ENCODE measurements around the gene NOXO1. TPM values are rescaled to one million over a fixed set of nuclear protein-coding genes. Genes with fewer than 3 reads are reported as not detected.

The NOXO1 gene
- total and polyA plus RNA-seq, 5 donors = 0.29 TPM; not detected in 4

DNA sequence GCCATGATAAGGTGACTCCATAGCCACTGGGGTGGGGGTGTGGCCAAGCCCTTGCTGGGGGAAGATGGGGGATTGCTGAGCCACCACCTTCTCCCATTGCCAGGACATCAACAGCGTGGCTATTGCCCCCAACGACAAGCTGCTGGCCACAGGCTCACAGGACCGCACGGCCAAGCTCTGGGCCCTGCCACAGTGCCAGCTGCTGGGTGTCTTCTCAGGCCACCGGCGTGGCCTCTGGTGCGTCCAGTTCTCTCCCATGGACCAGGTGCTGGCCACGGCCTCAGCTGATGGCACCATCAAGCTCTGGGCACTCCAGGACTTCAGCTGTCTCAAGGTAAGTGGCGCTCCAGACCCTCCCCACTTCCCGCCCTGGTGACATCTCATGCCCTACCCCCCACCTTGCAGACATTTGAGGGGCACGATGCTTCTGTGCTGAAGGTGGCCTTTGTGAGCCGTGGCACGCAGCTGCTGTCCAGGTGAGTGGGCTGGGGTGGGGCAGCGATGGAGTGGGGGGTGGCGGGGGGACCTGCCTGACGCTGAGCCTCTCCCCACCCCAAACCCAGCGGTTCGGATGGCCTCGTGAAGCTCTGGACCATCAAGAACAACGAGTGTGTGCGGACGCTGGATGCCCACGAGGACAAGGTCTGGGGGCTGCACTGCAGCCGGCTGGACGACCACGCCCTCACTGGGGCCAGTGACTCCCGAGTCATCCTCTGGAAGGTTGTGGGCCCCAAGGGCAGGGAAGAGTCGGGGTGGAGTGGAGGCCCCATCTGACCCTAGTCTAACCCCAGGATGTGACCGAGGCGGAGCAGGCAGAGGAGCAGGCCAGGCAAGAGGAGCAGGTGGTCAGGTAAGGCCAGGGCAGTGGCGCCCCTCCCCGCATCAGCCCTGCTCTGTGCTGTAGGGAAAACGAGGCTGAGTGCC lies 4.1 kb downstream of the NOXO1 start:
- WGBS = 92% methylated on average over 33 of the region's 33 CpGs
- Histone ChIP-seq H3K4me1 (ENCODE audit: control insufficient read depth, insufficient read depth, low read length) (peaks cover 5% of the 10 kb centered on the region), H3K27ac (ENCODE audit: low read length) (no peak overlapping the region), H3K27me3 (ENCODE audit: control insufficient read depth, insufficient read depth) (no peaks in the 10 kb centered on the region), H3K9me3 (ENCODE audit: control insufficient read depth, low read length) (no peaks in the 10 kb centered on the region), H3K4me3 (ENCODE audit: low read length) (no peak overlapping the region)
- peak in 1 of 3 donors; percentile 60 for DNase-seq
- no peak for ATAC-seq
- intact Hi-C loops (cut with DNase I) = no loop called here

DNA sequence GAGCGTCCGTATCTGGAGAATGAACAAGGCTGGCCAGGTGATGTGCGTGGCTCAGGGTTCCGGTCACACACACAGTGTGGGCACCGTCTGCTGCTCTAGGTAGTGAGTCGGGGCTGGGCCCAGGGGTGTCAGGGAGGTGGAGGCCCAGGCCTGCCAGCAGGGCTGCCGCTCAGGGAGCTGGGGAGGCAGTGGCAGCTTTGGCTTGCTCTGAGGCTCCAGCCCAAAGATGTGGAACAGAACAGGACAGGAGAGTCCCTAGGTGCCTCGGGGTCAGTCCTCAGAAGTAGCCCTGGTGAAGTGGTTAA lies 5.1 kb downstream of the NOXO1 start:
- Histone ChIP-seq H3K9me3 (ENCODE audit: control insufficient read depth, low read length) (no peaks in the 10 kb centered on the region), H3K27me3 (ENCODE audit: control insufficient read depth, insufficient read depth) (no peaks in the 10 kb centered on the region), H3K4me1 (ENCODE audit: control insufficient read depth, insufficient read depth, low read length) (peaks cover 5% of the 10 kb centered on the region), H3K27ac (ENCODE audit: low read length) (no peak overlapping the region), H3K4me3 (ENCODE audit: low read length) (no peak overlapping the region)
- intact Hi-C loops (cut with DNase I) = no loop called here
- no peak for DNase-seq
- 96% methylated on average over 8 of the region's 8 CpGs for WGBS
- no peak for ATAC-seq

DNA sequence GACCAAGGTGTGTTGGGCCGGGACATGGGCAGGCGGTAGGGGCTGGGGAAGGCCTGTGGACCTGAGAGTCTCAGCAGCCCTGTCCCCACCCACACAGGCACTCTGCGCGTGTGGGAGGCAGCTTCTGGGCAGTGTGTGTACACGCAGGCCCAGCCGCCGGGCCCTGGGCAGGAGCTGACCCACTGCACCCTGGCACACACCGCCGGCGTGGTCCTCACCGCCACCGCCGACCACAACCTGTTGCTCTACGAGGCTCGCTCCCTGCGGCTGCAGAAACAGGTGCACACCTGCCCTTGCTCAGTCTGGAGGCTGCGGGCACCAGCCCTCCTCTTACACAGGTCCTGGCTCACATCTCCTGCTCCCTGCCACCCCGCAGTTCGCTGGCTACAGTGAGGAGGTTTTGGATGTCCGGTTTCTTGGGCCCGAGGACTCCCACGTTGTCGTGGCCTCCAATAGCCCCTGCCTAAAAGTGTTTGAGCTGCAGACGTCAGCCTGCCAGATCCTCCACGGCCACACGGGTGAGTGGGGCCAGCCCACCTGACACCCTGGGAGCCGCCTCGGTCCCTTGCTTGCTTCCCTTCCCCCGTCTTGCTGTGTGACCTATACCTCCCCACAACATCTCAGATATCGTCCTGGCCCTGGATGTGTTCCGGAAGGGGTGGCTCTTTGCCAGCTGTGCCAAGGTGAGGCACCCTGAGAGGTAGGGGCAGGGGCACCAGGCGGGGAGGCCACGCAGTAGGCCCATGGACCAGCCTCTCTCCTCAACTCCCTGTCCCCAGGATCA lies 5.6 kb downstream of the NOXO1 start:
- H3K27me3 ChIP-seq (ENCODE audit: control insufficient read depth, insufficient read depth) = no peaks in the 10 kb centered on the region
- intact Hi-C loops (cut with DNase I) = no loop called here
- WGBS = 93% methylated on average over 33 of the region's 33 CpGs
- no peak overlapping the region for H3K4me3 ChIP-seq (ENCODE audit: low read length)
- H3K27ac ChIP-seq (ENCODE audit: low read length) = no peak overlapping the region
- H3K9me3 ChIP-seq (ENCODE audit: control insufficient read depth, low read length) = no peaks in the 10 kb centered on the region
- peaks cover 9% of the 10 kb centered on the region for H3K4me1 ChIP-seq (ENCODE audit: control insufficient read depth, insufficient read depth, low read length)
- DNase-seq = no peak
- no peak for ATAC-seq

DNA sequence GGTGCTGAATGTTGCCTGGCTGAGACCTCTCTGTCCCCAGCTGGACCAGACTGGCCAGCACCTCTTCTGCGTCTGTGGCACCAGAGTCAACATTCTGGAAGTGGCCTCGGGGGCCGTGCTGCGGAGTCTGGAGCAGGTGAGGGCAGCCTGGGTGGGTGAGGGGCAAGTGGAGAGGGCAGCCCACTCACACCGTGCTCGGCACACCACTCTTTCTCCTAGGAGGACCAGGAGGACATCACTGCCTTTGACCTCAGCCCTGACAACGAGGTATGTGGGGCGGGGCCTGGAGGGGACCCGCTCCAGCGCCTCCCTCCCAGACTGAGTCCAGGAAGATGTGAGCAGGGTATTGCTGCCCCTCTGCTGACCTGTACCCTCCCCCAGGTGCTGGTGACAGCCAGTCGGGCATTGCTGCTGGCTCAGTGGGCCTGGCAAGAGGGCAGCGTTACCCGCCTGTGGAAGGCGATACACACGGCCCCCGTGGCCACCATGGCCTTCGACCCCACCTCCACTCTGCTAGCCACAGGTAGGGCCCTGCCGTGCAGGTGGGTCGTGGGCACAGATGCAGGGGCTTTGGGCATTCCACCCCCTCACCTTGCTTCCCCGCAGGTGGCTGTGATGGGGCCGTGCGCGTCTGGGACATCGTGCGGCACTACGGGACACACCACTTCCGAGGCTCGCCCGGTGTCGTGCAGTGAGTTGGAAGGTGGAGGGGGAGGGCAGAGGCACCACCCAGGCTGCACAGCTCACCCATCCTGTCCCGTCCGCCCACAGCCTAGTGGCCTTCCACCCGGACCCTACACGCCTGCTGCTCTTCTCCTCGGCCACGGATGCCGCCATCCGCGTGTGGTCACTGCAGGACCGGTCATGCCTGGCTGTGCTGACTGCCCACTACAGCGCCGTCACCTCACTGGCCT lies 6.9 kb downstream of the NOXO1 start:
- H3K4me3 ChIP-seq (ENCODE audit: low read length) = no peak overlapping the region
- peak in 2 of 3 donors; percentile 8 to 62 for DNase-seq
- intact Hi-C loops (cut with DNase I) = no loop called here
- H3K4me1 ChIP-seq (ENCODE audit: control insufficient read depth, insufficient read depth, low read length) = peaks cover 9% of the 10 kb centered on the region
- ATAC-seq = no peak
- 93% methylated on average over 42 of the region's 42 CpGs for WGBS
- H3K27ac ChIP-seq (ENCODE audit: low read length) = no peak overlapping the region
- H3K9me3 ChIP-seq (ENCODE audit: control insufficient read depth, low read length) = no peaks in the 10 kb centered on the region
- H3K27me3 ChIP-seq (ENCODE audit: control insufficient read depth, insufficient read depth) = no peaks in the 10 kb centered on the region

DNA sequence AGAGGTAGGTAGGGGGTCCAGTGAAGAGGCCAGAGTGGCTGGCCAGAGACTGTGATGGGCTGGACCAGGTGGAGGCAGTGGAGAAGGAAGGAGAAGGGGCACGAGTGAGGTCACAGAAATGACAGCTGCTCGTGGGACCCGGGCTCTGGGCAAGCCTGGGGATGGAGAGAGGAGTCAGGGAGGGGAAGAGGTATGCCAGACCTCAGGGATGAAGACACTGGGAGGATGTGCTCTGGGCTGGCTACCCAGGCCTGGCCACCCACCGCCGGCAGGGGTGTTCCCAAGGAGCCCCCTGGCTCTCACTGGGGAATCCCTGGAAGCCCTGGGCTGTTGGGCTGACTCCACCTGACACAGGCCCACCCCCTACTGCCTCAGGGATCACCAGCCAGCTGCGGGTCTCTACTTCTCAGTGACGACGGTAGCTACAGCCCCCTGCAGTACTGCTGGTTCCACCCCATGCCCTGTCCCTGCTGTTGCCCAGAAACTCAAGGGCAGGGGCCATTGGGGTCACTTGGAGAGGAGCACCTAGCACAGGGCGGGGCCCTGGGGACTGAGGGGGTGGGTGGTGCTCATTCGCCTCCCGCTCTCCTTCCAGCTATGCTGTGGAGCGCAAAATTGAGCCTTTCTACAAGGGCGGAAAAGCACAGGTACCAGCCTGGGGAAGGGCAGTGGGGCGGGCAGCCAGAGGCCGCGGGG lies 7.7 kb downstream of the NOXO1 start:
- intact Hi-C loops (cut with DNase I) = no loop called here
- DNase-seq (peak in 1 of 3 donors; percentile 12), ATAC-seq (no peak)
- peaks cover 9% of the 10 kb centered on the region for H3K4me1 ChIP-seq (ENCODE audit: control insufficient read depth, insufficient read depth, low read length)
- H3K27me3 ChIP-seq (ENCODE audit: control insufficient read depth, insufficient read depth) = no peaks in the 10 kb centered on the region
- no peaks in the 10 kb centered on the region for H3K9me3 ChIP-seq (ENCODE audit: control insufficient read depth, low read length)
- H3K27ac ChIP-seq (ENCODE audit: low read length) = no peak overlapping the region
- no peak overlapping the region for H3K4me3 ChIP-seq (ENCODE audit: low read length)
- WGBS = 90% methylated on average over 16 of the region's 16 CpGs

DNA sequence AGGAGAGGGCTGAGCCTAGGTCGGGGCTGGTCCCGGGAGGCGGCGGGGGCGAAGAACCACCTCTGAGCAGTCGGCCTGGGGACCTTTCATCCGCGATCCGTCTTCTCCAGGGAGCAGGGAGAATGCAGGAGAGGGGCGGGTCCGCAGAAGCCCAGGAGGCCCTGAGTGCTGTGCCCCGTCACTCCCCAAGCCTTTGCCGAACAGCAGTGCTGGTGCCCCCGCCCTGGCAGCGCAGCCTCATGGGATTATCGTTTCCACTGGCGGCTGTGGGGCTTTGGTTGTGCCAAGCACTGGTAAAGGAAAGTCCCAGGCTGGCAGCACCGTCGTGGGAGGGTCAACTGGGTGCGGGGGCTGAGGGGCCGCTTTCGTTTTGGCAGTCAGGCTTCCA lies 8.8 kb downstream of the NOXO1 start:
- Histone ChIP-seq H3K4me3 (ENCODE audit: low read length) (peak overlapping the region; percentile 78), H3K9me3 (ENCODE audit: control insufficient read depth, low read length) (no peaks in the 10 kb centered on the region), H3K27me3 (ENCODE audit: control insufficient read depth, insufficient read depth) (no peaks in the 10 kb centered on the region), H3K27ac (ENCODE audit: low read length) (no peak overlapping the region), H3K4me1 (ENCODE audit: control insufficient read depth, insufficient read depth, low read length) (peaks cover 9% of the 10 kb centered on the region)
- intact Hi-C loops (cut with DNase I) = no loop called here
- ATAC-seq = no peak
- WGBS = 3% methylated on average over 22 of the region's 22 CpGs
- DNase-seq = peak in 2 of 3 donors; percentile 19 to 59

DNA sequence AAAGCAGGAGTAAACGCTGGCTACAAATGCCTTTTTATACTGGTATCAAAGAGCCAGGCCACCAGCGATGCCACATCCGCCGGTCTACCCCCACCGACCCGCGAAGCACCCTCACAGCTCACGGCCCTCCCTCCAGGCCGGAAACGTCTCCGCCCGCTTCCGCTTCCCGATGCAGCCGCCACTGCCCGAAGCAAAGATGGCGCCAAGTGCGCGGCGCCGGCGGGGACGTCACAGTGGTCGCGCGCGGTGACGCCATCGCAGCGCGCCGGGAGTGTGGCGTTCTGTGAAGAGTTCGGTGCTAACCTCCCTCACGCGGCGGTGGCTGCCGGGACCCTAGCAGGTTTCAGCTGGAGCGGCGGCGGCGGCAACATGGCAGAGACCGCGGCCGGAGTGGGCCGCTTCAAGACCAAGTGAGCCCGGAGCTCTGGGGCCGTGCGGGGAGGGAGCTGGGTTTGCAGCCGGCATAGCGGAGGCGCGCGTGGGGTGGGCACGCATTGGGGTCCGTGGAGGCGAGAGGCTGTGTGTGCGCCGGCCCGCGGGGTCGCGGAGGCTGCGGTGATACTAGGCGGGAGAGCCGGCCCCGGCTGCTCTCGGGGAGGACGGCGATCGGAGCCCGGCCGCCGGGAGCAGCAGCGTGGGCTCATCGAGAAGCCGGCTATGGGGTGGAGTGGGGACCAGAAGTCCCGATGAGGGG lies 9.3 kb downstream of the NOXO1 start, which contains the start of gene TBL3:
Gene TBL3, plus strand, starts transcription at position 258 of the 694 bp plus-strand sequence. Its CDS starts 112 bp downstream, at position 370.
- DNase-seq (peak; percentile 94 to 98 (median 97)), ATAC-seq (peak; percentile 94)
- intact Hi-C loops (cut with DNase I) = no loop called here
- Histone ChIP-seq H3K27ac (ENCODE audit: low read length) (peak within 1 kb of the TSS; percentile 86), H3K4me1 (ENCODE audit: control insufficient read depth, insufficient read depth, low read length) (peaks cover 9% of the 10 kb centered on the region), H3K9me3 (ENCODE audit: control insufficient read depth, low read length) (no peaks in the 10 kb centered on the region), H3K4me3 (ENCODE audit: low read length) (peak within 1 kb of the TSS; percentile 78), H3K27me3 (ENCODE audit: control insufficient read depth, insufficient read depth) (no peaks in the 10 kb centered on the region)
- under 1% methylated on average over 78 of the region's 78 CpGs for WGBS

DNA sequence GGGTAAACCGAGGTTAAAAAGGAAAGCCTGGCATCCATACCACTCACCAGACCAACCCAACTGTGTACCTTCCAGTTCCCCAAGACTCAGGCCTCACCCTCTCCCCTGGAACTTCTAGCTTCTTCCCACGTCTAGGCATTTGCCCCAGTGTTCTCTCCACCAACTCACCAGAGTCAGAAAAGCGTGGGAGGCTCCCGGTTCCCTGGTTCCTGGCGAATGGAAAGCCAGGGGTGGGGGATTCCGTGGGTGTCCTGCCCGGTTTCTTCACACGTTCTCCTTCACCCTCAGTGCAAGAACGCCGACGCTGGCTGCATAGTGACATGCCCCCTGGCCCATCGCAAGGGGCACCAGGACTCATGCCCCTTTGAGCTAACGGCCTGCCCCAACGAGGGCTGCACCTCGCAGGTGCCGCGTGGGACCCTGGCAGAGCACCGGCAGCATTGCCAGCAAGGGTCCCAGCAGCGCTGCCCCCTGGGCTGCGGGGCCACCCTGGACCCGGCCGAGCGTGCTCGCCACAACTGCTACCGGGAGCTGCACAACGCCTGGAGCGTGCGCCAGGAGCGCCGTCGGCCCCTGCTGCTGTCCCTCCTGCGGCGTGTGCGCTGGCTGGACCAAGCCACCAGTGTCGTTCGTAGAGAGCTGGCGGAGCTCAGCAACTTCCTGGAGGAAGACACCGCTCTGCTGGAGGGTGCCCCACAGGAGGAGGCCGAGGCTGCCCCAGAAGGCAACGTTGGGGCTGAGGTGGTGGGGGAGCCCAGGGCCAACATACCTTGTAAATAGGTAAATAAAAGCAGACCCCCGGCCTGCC lies 12.9 kb downstream of the NOXO1 start:
- H3K27me3 ChIP-seq (ENCODE audit: control insufficient read depth, insufficient read depth) = no peaks in the 10 kb centered on the region
- peaks cover 21% of the 10 kb centered on the region for H3K4me1 ChIP-seq (ENCODE audit: control insufficient read depth, insufficient read depth, low read length)
- no peak for ATAC-seq
- no peak for DNase-seq
- H3K27ac ChIP-seq (ENCODE audit: low read length) = no peak overlapping the region
- no peak overlapping the region for H3K4me3 ChIP-seq (ENCODE audit: low read length)
- H3K9me3 ChIP-seq (ENCODE audit: control insufficient read depth, low read length) = no peaks in the 10 kb centered on the region
- intact Hi-C loops (cut with DNase I) = no loop called here
- WGBS = 88% methylated on average over 41 of the region's 41 CpGs

DNA sequence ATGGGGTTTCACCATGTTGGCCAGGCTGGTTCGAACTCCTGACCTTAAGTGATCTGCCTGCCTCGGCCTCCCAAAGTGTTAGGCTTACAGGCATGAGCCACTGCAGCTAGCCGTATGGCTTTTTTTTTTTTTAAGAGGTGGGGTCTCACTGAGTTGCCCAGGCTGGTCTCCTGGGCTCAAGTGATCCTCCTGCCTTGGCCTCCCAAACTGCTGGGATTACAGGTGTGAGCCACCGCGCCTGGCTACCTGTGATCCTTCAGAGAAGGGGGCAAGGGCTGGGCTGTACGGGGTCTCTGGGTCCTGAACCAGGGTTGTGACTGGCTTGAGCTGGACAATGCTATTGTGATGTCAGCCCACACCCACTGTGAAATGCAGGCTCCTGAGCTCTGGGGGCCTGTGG lies 14.8 kb downstream of the NOXO1 start, which contains the start of gene RNF151:
Gene RNF151, plus strand, starts transcription at position 397 of the 400 bp plus-strand sequence. CDS start 26 bp downstream, outside the sequence.
- DNase-seq (no peak), ATAC-seq (no peak)
- Histone ChIP-seq H3K4me1 (ENCODE audit: control insufficient read depth, insufficient read depth, low read length) (peaks cover 17% of the 10 kb centered on the region), H3K4me3 (ENCODE audit: low read length) (peak within 1 kb of the TSS; percentile 81), H3K9me3 (ENCODE audit: control insufficient read depth, low read length) (no peaks in the 10 kb centered on the region), H3K27ac (ENCODE audit: low read length) (no peak within 1 kb of the TSS), H3K27me3 (ENCODE audit: control insufficient read depth, insufficient read depth) (no peaks in the 10 kb centered on the region)
- intact Hi-C loops (cut with DNase I) = no loop called here
- 96% methylated on average over 6 of the region's 6 CpGs for WGBS

Measured in right cardiac atrium (tissue), 5 donors.